ENCODE measurements around the gene ADGRL3.

DNA sequence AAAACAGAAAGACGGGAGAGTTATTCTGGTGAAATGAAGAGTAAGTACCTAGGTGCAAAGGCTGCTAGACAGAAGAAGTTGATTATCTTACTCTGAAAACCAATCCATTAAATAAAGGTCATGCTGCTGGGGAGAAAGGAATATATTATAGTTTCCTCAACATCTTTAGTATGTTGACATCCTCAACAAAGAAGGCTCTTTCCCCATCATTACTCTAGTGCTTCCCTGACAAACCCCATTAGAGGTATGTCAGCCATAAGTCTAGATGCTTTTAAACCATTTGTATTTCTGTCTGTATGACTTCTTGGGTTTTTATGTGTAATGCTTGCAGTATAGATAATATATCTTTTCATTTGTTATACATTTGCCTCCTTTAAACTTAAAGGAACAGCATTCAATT is 75.9 kb downstream of the ADGRL3 start:
- TF ChIP-seq ZNF148 (tag by site-specific recombination; IDR thresholded peaks at IDR 0.05; ENCODE audit: borderline replicate concordance) (no peak), ZBTB1 (tag by site-specific recombination; IDR thresholded peaks at IDR 0.05) (no peak), ZNF266 (tag by site-specific recombination; IDR thresholded peaks at IDR 0.05; ENCODE audit: low read depth) (no peak), ZNF274 (IDR thresholded peaks at IDR 0.05; ENCODE audit: low read length) (no peak), ZNF274 (tag by site-specific recombination; IDR thresholded peaks at IDR 0.05; ENCODE audit: borderline replicate concordance) (no peak), SP2 (tag by site-specific recombination; IDR thresholded peaks at IDR 0.05) (no peak), ZNF571 (tag by site-specific recombination; IDR thresholded peaks at IDR 0.05) (no peak), ZSCAN5A (tag by site-specific recombination; IDR thresholded peaks at IDR 0.05) (no peak)
- TF ChIP-seq, protein P1, sequence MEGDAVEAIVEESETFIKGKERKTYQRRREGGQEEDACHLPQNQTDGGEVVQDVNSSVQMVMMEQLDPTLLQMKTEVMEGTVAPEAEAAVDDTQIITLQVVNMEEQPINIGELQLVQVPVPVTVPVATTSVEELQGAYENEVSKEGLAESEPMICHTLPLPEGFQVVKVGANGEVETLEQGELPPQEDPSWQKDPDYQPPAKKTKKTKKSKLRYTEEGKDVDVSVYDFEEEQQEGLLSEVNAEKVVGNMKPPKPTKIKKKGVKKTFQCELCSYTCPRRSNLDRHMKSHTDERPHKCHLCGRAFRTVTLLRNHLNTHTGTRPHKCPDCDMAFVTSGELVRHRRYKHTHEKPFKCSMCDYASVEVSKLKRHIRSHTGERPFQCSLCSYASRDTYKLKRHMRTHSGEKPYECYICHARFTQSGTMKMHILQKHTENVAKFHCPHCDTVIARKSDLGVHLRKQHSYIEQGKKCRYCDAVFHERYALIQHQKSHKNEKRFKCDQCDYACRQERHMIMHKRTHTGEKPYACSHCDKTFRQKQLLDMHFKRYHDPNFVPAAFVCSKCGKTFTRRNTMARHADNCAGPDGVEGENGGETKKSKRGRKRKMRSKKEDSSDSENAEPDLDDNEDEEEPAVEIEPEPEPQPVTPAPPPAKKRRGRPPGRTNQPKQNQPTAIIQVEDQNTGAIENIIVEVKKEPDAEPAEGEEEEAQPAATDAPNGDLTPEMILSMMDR (tag by site-specific recombination; IDR thresholded peaks at IDR 0.05): no peak
- TF ChIP-seq, protein P2, sequence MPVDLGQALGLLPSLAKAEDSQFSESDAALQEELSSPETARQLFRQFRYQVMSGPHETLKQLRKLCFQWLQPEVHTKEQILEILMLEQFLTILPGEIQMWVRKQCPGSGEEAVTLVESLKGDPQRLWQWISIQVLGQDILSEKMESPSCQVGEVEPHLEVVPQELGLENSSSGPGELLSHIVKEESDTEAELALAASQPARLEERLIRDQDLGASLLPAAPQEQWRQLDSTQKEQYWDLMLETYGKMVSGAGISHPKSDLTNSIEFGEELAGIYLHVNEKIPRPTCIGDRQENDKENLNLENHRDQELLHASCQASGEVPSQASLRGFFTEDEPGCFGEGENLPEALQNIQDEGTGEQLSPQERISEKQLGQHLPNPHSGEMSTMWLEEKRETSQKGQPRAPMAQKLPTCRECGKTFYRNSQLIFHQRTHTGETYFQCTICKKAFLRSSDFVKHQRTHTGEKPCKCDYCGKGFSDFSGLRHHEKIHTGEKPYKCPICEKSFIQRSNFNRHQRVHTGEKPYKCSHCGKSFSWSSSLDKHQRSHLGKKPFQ (tag by site-specific recombination; IDR thresholded peaks at IDR 0.05): no peak
- TF ChIP-seq, protein P3, sequence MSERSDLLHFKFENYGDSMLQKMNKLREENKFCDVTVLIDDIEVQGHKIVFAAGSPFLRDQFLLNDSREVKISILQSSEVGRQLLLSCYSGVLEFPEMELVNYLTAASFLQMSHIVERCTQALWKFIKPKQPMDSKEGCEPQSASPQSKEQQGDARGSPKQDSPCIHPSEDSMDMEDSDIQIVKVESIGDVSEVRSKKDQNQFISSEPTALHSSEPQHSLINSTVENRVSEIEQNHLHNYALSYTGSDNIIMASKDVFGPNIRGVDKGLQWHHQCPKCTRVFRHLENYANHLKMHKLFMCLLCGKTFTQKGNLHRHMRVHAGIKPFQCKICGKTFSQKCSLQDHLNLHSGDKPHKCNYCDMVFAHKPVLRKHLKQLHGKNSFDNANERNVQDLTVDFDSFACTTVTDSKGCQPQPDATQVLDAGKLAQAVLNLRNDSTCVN (tag by site-specific recombination; optimal IDR thresholded peaks at IDR 0.05): no peak

All from HEK293 (cell line).